Measurements from ENCODE around the gene TSPAN9. TPM values are rescaled to one million over a fixed set of nuclear protein-coding genes. Genes with fewer than 3 reads are reported as not detected.

TSPAN9 gene
- total and polyA plus RNA-seq, 10 of the 15 experiments (the other 5 are each of a cell fraction or from before 2014, with no cell fraction given) = 0.03 to 1.0 (median 0.12) TPM; not detected in 5

GRCh38 chr12:3186546-3187215, 109.5 kb downstream of the TSPAN9 start:
- no peak overlapping the region for H3K27ac ChIP-seq (ENCODE audit: control insufficient read depth, insufficient read depth)
- peak; percentile 93 for ATAC-seq
- H2AFZ ChIP-seq (ENCODE audit: control insufficient read depth, low read depth, low read length) = no peak overlapping the region
- no peaks in the 10 kb centered on the region; a peak in 2 of 4 replicates for H3K27me3 ChIP-seq (replicated peaks in 1 of 2; ENCODE audit: control insufficient read depth in 2 of 2, insufficient read depth in 2 of 2, low read length in 1 of 2)
- H3K4me1 ChIP-seq (ENCODE audit: control insufficient read depth, insufficient read depth, low read length) = peaks cover 5% of the 10 kb centered on the region
- ChIA-PET SMC1A (ENCODE audit: uncharacterized antibody, unreplicated experiment) (no interaction called here), POLR2A (no interaction called here), RAD21 (ENCODE audit: unreplicated experiment) (interaction anchor here (1.0 kb wide), 1 partner anchor 10 kb away, joined by 4 read pairs; no protein-coding TSS in a partner anchor), CTCF (interaction anchor here (0.7 to 2.5 kb wide), 4 partner anchors 10 to 1343 kb away, joined by 3 to 9 read pairs (median 3); no protein-coding TSS in a partner anchor)
- no peak overlapping the region for H3K4me3 ChIP-seq
- 9% methylated on average over 6 of the region's 6 CpGs for WGBS (ENCODE audit: insufficient coverage, insufficient replicate concordance, low lambda C conversion rate, missing lambda C conversion rate)
- FAIRE-seq = no peak
- H3K9ac ChIP-seq (ENCODE audit: control insufficient read depth, insufficient read depth, low read length) = no peak overlapping the region
- H4K20me1 ChIP-seq (ENCODE audit: control insufficient read depth, insufficient read depth) = no peaks in the 10 kb centered on the region
- peak overlapping the region; percentile 20; the same call in 1 of the 2 replicates for H3K4me2 ChIP-seq (ENCODE audit: control insufficient read depth, insufficient read depth)
- intact Hi-C loops (cut with micrococcal nuclease; ENCODE audit: unreplicated experiment) = no loop called here
- no TSS peak for BruUV-seq (replicated peaks)
- in situ Hi-C loops (cut with MboI) = no loop called here
- H3K36me3 ChIP-seq (ENCODE audit: control insufficient read depth in 2 of 2, insufficient read depth in 2 of 2, low read length in 1 of 2) = no peaks in the 10 kb centered on the region
- peak; percentile 21 for DNase-seq (ENCODE audit: low read depth, low spot score)
- no peaks in the 10 kb centered on the region for H3K79me2 ChIP-seq (ENCODE audit: control insufficient read depth, insufficient read depth, low read length)
- no peaks in the 10 kb centered on the region for H3K9me3 ChIP-seq (replicated peaks; ENCODE audit: control insufficient read depth, insufficient read depth, low read length)
- TF ChIP-seq HDAC6 (IDR thresholded peaks at IDR 0.05; ENCODE audit: unreplicated experiment) (no peak), BHLHE40 (IDR thresholded peaks at IDR 0.05; ENCODE audit: borderline replicate concordance in 1 of 2, low read depth in 2 of 2, low read length in 1 of 2) (peak in 1 of 2 experiments; percentile 19; a peak in 1 of 4 replicates), RBBP5 (conservative IDR thresholded peaks at IDR 0.05) (no peak), PML (IDR thresholded peaks at IDR 0.05; ENCODE audit: low read length) (no peak), HDAC2 (IDR thresholded peaks at IDR 0.05) (no peak), CHD2 (IDR thresholded peaks at IDR 0.05; ENCODE audit: borderline replicate concordance, low read depth, low read length) (no peak), ATF7 (IDR thresholded peaks at IDR 0.05; ENCODE audit: low read depth) (0 out of 2 replicates have a peak, but pooled peaks have one; percentile 18), CBX3 (IDR thresholded peaks at IDR 0.05; ENCODE audit: borderline replicate concordance, low read depth) (no peak), IRF4 (IDR thresholded peaks at IDR 0.05; ENCODE audit: low read depth, low read length) (0 out of 2 replicates have a peak, but pooled peaks have one; percentile 15), RELA (IDR thresholded peaks at IDR 0.05; ENCODE audit: borderline replicate concordance, partially characterized antibody) (peak; percentile 28), BCL11A (IDR thresholded peaks at IDR 0.05; ENCODE audit: low read depth, low read length) (0 out of 2 replicates have a peak, but pooled peaks have one; percentile 11), JUNB (IDR thresholded peaks at IDR 0.05) (peak; percentile 59), CHD4 (IDR thresholded peaks at IDR 0.05) (no peak), MYC (IDR thresholded peaks at IDR 0.05; ENCODE audit: insufficient read depth, insufficient read length, insufficient replicate concordance, low read length, severe bottlenecking) (no peak), ZNF24 (IDR thresholded peaks at IDR 0.05) (no peak), IKZF2 (IDR thresholded peaks at IDR 0.05) (peak; percentile 52 to 56; a peak in 3 of 4 replicates), MEF2B (IDR thresholded peaks at IDR 0.05; ENCODE audit: partially characterized antibody, poor library complexity, severe bottlenecking) (peak; percentile 92), RUNX3 (IDR thresholded peaks at IDR 0.05; ENCODE audit: low read length) (0 out of 2 replicates have a peak, but pooled peaks have one; percentile 16), EED (IDR thresholded peaks at IDR 0.05; ENCODE audit: low read depth) (0 out of 2 replicates have a peak, but pooled peaks have one; percentile 26)
- TF ChIP-seq, protein P1, sequence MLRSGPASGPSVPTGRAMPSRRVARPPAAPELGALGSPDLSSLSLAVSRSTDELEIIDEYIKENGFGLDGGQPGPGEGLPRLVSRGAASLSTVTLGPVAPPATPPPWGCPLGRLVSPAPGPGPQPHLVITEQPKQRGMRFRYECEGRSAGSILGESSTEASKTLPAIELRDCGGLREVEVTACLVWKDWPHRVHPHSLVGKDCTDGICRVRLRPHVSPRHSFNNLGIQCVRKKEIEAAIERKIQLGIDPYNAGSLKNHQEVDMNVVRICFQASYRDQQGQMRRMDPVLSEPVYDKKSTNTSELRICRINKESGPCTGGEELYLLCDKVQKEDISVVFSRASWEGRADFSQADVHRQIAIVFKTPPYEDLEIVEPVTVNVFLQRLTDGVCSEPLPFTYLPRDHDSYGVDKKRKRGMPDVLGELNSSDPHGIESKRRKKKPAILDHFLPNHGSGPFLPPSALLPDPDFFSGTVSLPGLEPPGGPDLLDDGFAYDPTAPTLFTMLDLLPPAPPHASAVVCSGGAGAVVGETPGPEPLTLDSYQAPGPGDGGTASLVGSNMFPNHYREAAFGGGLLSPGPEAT (IDR thresholded peaks at IDR 0.05; ENCODE audit: low read depth) = peak; percentile 44; the same call in 1 of the 2 replicates
- TF ChIP-seq, protein P2, sequence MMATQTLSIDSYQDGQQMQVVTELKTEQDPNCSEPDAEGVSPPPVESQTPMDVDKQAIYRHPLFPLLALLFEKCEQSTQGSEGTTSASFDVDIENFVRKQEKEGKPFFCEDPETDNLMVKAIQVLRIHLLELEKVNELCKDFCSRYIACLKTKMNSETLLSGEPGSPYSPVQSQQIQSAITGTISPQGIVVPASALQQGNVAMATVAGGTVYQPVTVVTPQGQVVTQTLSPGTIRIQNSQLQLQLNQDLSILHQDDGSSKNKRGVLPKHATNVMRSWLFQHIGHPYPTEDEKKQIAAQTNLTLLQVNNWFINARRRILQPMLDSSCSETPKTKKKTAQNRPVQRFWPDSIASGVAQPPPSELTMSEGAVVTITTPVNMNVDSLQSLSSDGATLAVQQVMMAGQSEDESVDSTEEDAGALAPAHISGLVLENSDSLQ (IDR thresholded peaks at IDR 0.05) = no peak
- TF ChIP-seq, protein P3, sequence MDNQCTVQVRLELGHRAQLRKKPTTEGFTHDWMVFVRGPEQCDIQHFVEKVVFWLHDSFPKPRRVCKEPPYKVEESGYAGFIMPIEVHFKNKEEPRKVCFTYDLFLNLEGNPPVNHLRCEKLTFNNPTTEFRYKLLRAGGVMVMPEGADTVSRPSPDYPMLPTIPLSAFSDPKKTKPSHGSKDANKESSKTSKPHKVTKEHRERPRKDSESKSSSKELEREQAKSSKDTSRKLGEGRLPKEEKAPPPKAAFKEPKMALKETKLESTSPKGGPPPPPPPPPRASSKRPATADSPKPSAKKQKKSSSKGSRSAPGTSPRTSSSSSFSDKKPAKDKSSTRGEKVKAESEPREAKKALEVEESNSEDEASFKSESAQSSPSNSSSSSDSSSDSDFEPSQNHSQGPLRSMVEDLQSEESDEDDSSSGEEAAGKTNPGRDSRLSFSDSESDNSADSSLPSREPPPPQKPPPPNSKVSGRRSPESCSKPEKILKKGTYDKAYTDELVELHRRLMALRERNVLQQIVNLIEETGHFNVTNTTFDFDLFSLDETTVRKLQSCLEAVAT (IDR thresholded peaks at IDR 0.05) = no peak
